Karpas-422 (cell line): ENCODE data around the gene LAIR2. TPM values are rescaled to one million over a fixed set of nuclear protein-coding genes. Genes with fewer than 3 reads are reported as not detected.
"Not testable (repeated sequence)": the region's sequence is repeated elsewhere in the genome, so short reads cannot be mapped to it uniquely, and the experiment has no call there.

Experiments used
- DNase-seq: peaks from one replicate; pipeline ENCODE4 v3.0.0-alpha.2; 2015
- H2AFZ ChIP-seq: fragments of 200-600 bp; sonication (generic); 2 replicates; pipeline ENCODE4 v1.6.1; 2014; ENCODE audit warnings: antibody characterized with exemption, low read length, mixed read lengths
- H3K27ac ChIP-seq: fragments of 200-600 bp; sonication (generic); 2 replicates; pipeline ENCODE4 v1.5.1; 2014; ENCODE audit warnings: mild to moderate bottlenecking, low read length, moderate library complexity
- H3K27me3 ChIP-seq: fragments of 200-600 bp; sonication (generic); 2 replicates; pipeline ENCODE4 v1.6.1; 2014; ENCODE audit warnings: low read length, mixed read lengths
- H3K36me3 ChIP-seq: fragments of 200-600 bp; sonication (generic); 2 replicates; pipeline ENCODE4 v1.6.1; 2014; ENCODE audit warnings: low read length, mixed read lengths; ENCODE audit not compliant: insufficient read depth
- H3K4me1 ChIP-seq: fragments of 200-600 bp; sonication (generic); 2 replicates; pipeline ENCODE4 v1.6.1; 2014; ENCODE audit warnings: mild to moderate bottlenecking, low read length, mixed read lengths
- H3K4me2 ChIP-seq: fragments of 200-600 bp; sonication (generic); 2 replicates; pipeline ENCODE4 v1.6.1; 2014; ENCODE audit warnings: low read length, low read depth, mild to moderate bottlenecking; ENCODE audit not compliant: poor library complexity, severe bottlenecking
- H3K4me3 ChIP-seq: fragments of 200-600 bp; sonication (generic); 2 replicates; pipeline ENCODE4 v1.5.1; 2014; ENCODE audit warnings: mild to moderate bottlenecking, antibody characterized with exemption, low read length, mixed read lengths
- H3K79me2 ChIP-seq: fragments of 200-600 bp; sonication (generic); 2 replicates; pipeline ENCODE4 v1.6.1; 2014; ENCODE audit warnings: mild to moderate bottlenecking, low read length, mixed read lengths
- H3K9ac ChIP-seq: fragments of 200-600 bp; sonication (generic); 2 replicates; pipeline ENCODE4 v1.6.0; 2014; ENCODE audit warnings: low read length
- H3K9me2 ChIP-seq: fragments of 200-600 bp; sonication (generic), shearing (Covaris generic); replicated peaks from 2 replicates; pipeline ENCODE4 v1.6.0; 2014; ENCODE audit warnings: mild to moderate bottlenecking, low read length, moderate library complexity; ENCODE audit not compliant: insufficient read depth
- H3K9me3 ChIP-seq: fragments of 300-700, 200-600 bp; sonication (generic); 2 replicates; pipeline ENCODE4 v1.6.1; 2014; ENCODE audit warnings: low read length, mixed read lengths
- H4K20me1 ChIP-seq: fragments of 200-600 bp; sonication (generic); 2 replicates; pipeline ENCODE4 v1.6.1; 2014; ENCODE audit warnings: mild to moderate bottlenecking, antibody characterized with exemption, low read length, low read depth; ENCODE audit not compliant: insufficient read depth
- total RNA-seq: library from RNA; depleted of rRNA; stranded (reverse); fragments of >200 nt; shearing (Covaris generic); gene quantifications from 2 replicates; pipeline ENCODE4 v1.2.3, GENCODE V29; 2014; ENCODE audit warnings: low replicate concordance

The LAIR2 gene
- total RNA-seq, 1 experiment from 2014 or later: not detected

GRCh38 chr19:54463531-54464043 is 39.0 kb upstream of the LAIR2 start, which contains the start of gene LENG9:
Gene LENG9, minus strand, starts transcription at chr19:54463778. Its CDS starts 252 bp downstream, at chr19:54463526.
- peak within 1 kb of the TSS; percentile 84 for H3K9ac ChIP-seq
- H2AFZ ChIP-seq: peak within 1 kb of the TSS; percentile 68; the same call in 1 of the 2 replicates
- peak within 1 kb of the TSS; percentile 93 for H3K27ac ChIP-seq
- H3K27me3 ChIP-seq: no peaks in the 10 kb centered on the region
- peaks cover 30% of the 10 kb centered on the region; the same call in 1 of the 2 replicates for H3K36me3 ChIP-seq
- H3K4me3 ChIP-seq: peak within 1 kb of the TSS; percentile 74
- no peaks in the 10 kb centered on the region for H3K9me2 ChIP-seq
- peaks cover 17% of the 10 kb centered on the region for H4K20me1 ChIP-seq
- H3K79me2 ChIP-seq: no peaks in the 10 kb centered on the region
- DNase-seq: no peak
- no peaks in the 10 kb centered on the region; the same call in 1 of the 2 replicates for H3K9me3 ChIP-seq
- H3K4me1 ChIP-seq: peaks cover 29% of the 10 kb centered on the region
- H3K4me2 ChIP-seq: peak within 1 kb of the TSS; percentile 66

- peaks cover 11% of the 10 kb centered on the region; the same call in 1 of the 2 replicates for H4K20me1 ChIP-seq
- H3K4me2 ChIP-seq: peak overlapping the region; percentile 66
- no peaks in the 10 kb centered on the region for H3K27me3 ChIP-seq
- H3K27ac ChIP-seq: peak overlapping the region; percentile 93
- peak overlapping the region; percentile 68; the same call in 1 of the 2 replicates for H2AFZ ChIP-seq
- 0 out of 2 replicates have a peak, but pooled peaks cover 25% of the 10 kb centered on the region for H3K36me3 ChIP-seq
- no peaks in the 10 kb centered on the region for H3K79me2 ChIP-seq
- peaks cover 29% of the 10 kb centered on the region for H3K4me1 ChIP-seq
- no peaks in the 10 kb centered on the region; the same call in 1 of the 2 replicates for H3K9me3 ChIP-seq
- no peaks in the 10 kb centered on the region for H3K9me2 ChIP-seq
- peak overlapping the region; percentile 84 for H3K9ac ChIP-seq
- H3K4me3 ChIP-seq: peak overlapping the region; percentile 74
- peak; percentile 99 for DNase-seq
These were observed 38.5 kb upstream of the LAIR2 start for GRCh38 chr19:54464044-54464629.

- H3K9me3 ChIP-seq: no peaks in the 10 kb centered on the region; the same call in 1 of the 2 replicates
- peak; percentile 96 for DNase-seq
- peak overlapping the region; percentile 74 for H3K4me3 ChIP-seq
- H3K4me2 ChIP-seq: peak overlapping the region; percentile 66
- H3K27ac ChIP-seq: peak overlapping the region; percentile 93
- H2AFZ ChIP-seq: peak overlapping the region; percentile 68; the same call in 1 of the 2 replicates
- H3K79me2 ChIP-seq: no peaks in the 10 kb centered on the region
- peak overlapping the region; percentile 84 for H3K9ac ChIP-seq
- peaks cover 4% of the 10 kb centered on the region; the same call in 1 of the 2 replicates for H4K20me1 ChIP-seq
- H3K9me2 ChIP-seq: no peaks in the 10 kb centered on the region
- 0 out of 2 replicates have a peak, but pooled peaks cover 20% of the 10 kb centered on the region for H3K36me3 ChIP-seq
- H3K27me3 ChIP-seq: no peaks in the 10 kb centered on the region
- peaks cover 29% of the 10 kb centered on the region for H3K4me1 ChIP-seq
These were observed 37.8 kb upstream of the LAIR2 start for GRCh38 chr19:54464630-54465425.

DNA sequence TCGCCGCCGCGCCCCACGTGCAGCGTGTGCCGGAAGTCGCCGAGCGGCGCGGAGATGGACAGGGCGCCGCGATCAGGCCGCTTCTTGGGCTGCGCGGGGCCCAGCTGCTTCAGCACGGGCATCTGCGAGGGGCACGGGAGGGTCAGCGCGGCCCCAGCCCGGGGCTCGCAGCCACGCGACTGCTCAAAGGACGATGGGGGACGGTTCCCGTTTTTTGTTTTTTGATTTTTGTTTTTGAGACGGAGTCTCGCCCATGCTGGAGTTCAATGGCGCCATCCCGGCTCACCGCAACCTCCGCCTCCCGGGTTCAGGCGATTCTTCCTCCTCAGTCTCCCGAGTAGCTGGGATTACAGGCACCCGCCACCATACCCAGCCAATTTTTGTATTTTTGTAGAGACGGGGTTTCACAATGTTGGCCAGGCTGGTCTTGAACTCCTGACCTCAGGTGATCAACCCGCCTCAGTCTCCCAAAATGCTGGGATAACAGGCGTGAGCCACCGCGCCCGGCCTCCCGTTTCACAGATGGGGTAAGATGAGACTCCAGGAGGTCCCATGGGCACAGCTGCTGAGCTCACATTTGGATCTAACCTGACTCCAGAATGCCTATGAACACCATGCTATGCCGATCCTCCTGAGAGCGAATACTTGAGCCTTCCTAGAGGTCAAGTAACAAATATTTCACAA is 37.1 kb upstream of the LAIR2 start:
- Histone ChIP-seq H2AFZ (no peak overlapping the region), H3K9ac (no peak overlapping the region), H3K4me2 (no peak overlapping the region), H3K4me1 (peaks cover 29% of the 10 kb centered on the region), H3K36me3 (0 out of 2 replicates have a peak, but pooled peaks cover 20% of the 10 kb centered on the region), H3K79me2 (no peaks in the 10 kb centered on the region), H3K9me2 (no peaks in the 10 kb centered on the region), H4K20me1 (0 out of 2 replicates have a peak, but pooled peaks cover 4% of the 10 kb centered on the region), H3K4me3 (no peak overlapping the region), H3K27me3 (no peaks in the 10 kb centered on the region), H3K9me3 (no peaks in the 10 kb centered on the region; the same call in 1 of the 2 replicates), H3K27ac (no peak overlapping the region)
- DNase-seq: no peak

DNA sequence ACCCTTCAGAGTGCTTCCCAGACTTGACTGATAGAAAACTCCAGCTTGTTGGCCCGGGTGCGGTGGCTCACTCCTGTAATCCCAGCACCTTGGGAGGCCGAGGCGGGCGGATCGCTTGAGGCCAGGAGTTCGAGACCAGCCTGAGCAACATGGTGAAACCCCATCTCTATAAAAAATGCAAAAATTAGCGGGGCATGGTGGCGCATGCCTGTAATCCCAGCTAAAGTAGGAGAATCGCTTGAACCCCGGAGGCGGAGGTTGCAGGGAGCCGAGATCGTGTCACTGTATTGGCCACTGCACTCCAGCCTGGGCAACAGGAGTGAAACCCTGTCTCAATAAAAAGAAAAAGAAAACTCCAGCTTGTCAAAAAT is 36.5 kb upstream of the LAIR2 start:
- 0 out of 2 replicates have a peak, but pooled peaks cover 16% of the 10 kb centered on the region for H3K36me3 ChIP-seq
- H3K9me3 ChIP-seq, H3K9ac ChIP-seq, H2AFZ ChIP-seq, DNase-seq, H3K79me2 ChIP-seq, H3K27ac ChIP-seq, H3K4me3 ChIP-seq, H4K20me1 ChIP-seq, H3K9me2 ChIP-seq, H3K27me3 ChIP-seq, H3K4me2 ChIP-seq: not testable (repeated sequence)
- peaks cover 29% of the 10 kb centered on the region for H3K4me1 ChIP-seq

- Histone ChIP-seq H3K36me3 (no peaks in the 10 kb centered on the region), H3K4me3 (no peak overlapping the region), H3K9me3 (no peaks in the 10 kb centered on the region), H3K4me1 (peaks cover 3% of the 10 kb centered on the region), H3K79me2 (no peaks in the 10 kb centered on the region), H3K4me2 (no peak overlapping the region), H2AFZ (no peak overlapping the region), H4K20me1 (no peaks in the 10 kb centered on the region), H3K27me3 (no peaks in the 10 kb centered on the region), H3K9me2 (no peaks in the 10 kb centered on the region), H3K27ac (no peak overlapping the region), H3K9ac (no peak overlapping the region)
- DNase-seq: no peak
These were observed 33.1 kb upstream of the LAIR2 start for GRCh38 chr19:54469496-54469934.

DNA sequence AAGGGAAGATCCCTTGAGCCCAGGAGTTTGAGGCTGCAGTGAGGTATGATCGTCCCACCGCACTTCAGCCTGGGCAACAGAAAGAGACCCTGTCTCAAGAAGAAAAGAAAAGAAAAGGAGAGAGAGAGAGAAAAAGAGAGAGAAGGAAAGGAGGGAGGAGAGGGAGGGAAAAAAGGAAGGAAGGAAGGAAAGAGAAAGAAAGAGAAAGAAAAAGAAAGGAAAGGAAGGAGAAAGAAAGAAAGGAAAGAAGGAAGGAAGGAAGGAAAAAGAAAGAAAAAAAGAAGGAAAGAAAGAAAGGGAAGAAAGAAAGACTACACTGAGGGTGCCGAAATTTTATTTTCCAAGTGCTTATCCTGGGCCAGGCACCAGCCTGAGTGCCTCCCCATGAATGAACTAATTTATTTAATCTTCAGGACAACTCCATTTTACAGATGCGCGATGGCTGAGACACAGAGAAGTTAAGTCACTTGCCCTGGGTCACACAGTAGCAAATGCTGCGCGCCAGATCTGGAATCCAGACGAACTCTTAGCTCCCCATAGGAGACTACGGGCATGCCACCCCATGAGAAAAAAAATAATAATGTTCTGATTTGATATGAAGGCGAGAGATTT is 32.2 kb upstream of the LAIR2 start:
- no peaks in the 10 kb centered on the region for H3K9me3 ChIP-seq
- DNase-seq: no peak
- no peak overlapping the region for H2AFZ ChIP-seq
- no peaks in the 10 kb centered on the region for H3K36me3 ChIP-seq
- no peak overlapping the region for H3K4me3 ChIP-seq
- H3K27ac ChIP-seq: no peak overlapping the region
- H3K4me2 ChIP-seq: no peak overlapping the region
- no peaks in the 10 kb centered on the region for H3K79me2 ChIP-seq
- no peak overlapping the region for H3K9ac ChIP-seq
- H3K9me2 ChIP-seq: no peaks in the 10 kb centered on the region
- H4K20me1 ChIP-seq: no peaks in the 10 kb centered on the region
- no peaks in the 10 kb centered on the region for H3K4me1 ChIP-seq
- no peaks in the 10 kb centered on the region for H3K27me3 ChIP-seq
